H9 (cell line): ENCODE results near the gene FBXO28. TPM values are rescaled to one million over a fixed set of nuclear protein-coding genes. Genes with fewer than 3 reads are reported as not detected.

Experiments
- DNase-seq: peaks from one replicate; pipeline ENCODE4 v3.0.0-alpha.2; 2017
- H2AFZ ChIP-seq: one replicate; pipeline ENCODE4 v1.6.1; 2013; ENCODE audit warnings: mild to moderate bottlenecking, low read length, control low read depth, moderate library complexity
- H2AK5ac ChIP-seq: 2 replicates; pipeline ENCODE4 v1.6.1; 2013; ENCODE audit warnings: low read length, control low read depth, mixed read lengths; ENCODE audit not compliant: insufficient read length
- H2BK120ac ChIP-seq: one replicate; pipeline ENCODE4 v1.6.1; 2013; ENCODE audit warnings: low read depth, mild to moderate bottlenecking, low read length, control low read depth, inconsistent platforms; ENCODE audit not compliant: poor library complexity, severe bottlenecking
- H2BK12ac ChIP-seq: 2 replicates; pipeline ENCODE4 v1.6.1; 2013; ENCODE audit warnings: low read length, control low read depth, mixed read lengths, low read depth; ENCODE audit not compliant: insufficient read length
- H2BK15ac ChIP-seq: 2 replicates; pipeline ENCODE4 v1.6.1; 2013; ENCODE audit warnings: low read depth, low read length, control low read depth
- H2BK20ac ChIP-seq: one replicate; pipeline ENCODE4 v1.6.1; 2013; ENCODE audit warnings: low read depth, mild to moderate bottlenecking, low read length, control low read depth, inconsistent platforms; ENCODE audit not compliant: poor library complexity, severe bottlenecking
- H2BK5ac ChIP-seq: 2 replicates; pipeline ENCODE4 v1.6.1; 2013; ENCODE audit warnings: low read length, control low read depth, mixed read lengths; ENCODE audit not compliant: insufficient read length
- H3K14ac ChIP-seq: 2 replicates; pipeline ENCODE4 v1.6.1; 2013; ENCODE audit warnings: low read length, control low read depth; ENCODE audit not compliant: insufficient read depth
- H3K18ac ChIP-seq: 2 replicates; pipeline ENCODE4 v1.6.1; 2013; ENCODE audit warnings: low read depth, mild to moderate bottlenecking, mixed read lengths, low read length, control low read depth; ENCODE audit not compliant: insufficient read length
- H3K23ac ChIP-seq: 2 replicates; pipeline ENCODE4 v1.6.1; 2013; ENCODE audit warnings: low read length, control low read depth, mixed read lengths, low read depth; ENCODE audit not compliant: insufficient read length
- H3K23me2 ChIP-seq: 2 replicates; pipeline ENCODE4 v1.6.1; 2013; ENCODE audit warnings: low read depth, mild to moderate bottlenecking, mixed read lengths, low read length, control low read depth; ENCODE audit not compliant: insufficient read length, poor library complexity, severe bottlenecking
- H3K27ac ChIP-seq: 2 replicates; pipeline ENCODE4 v1.5.1; 2013; ENCODE audit warnings: low read length, control low read depth, mixed read lengths, low read depth; ENCODE audit not compliant: insufficient read length
- H3K27me3 ChIP-seq: 2 replicates; pipeline ENCODE4 v1.6.1; 2013; ENCODE audit warnings: low read length, control low read depth, inconsistent platforms; ENCODE audit not compliant: insufficient read depth
- H3K4ac ChIP-seq: 2 replicates; pipeline ENCODE4 v1.6.1; 2013; ENCODE audit warnings: low read depth, mild to moderate bottlenecking, control low read depth, inconsistent platforms, low read length, moderate library complexity
- H3K4me1 ChIP-seq: 2 replicates; pipeline ENCODE4 v1.6.1; 2013; ENCODE audit warnings: low read length, control low read depth, inconsistent platforms; ENCODE audit not compliant: insufficient read depth
- H3K4me2 ChIP-seq: 2 replicates; pipeline ENCODE4 v1.6.1; 2013; ENCODE audit warnings: low read length, control low read depth, mixed read lengths; ENCODE audit not compliant: insufficient read length, insufficient read depth
- H3K56ac ChIP-seq: 2 replicates; pipeline ENCODE4 v1.6.1; 2013; ENCODE audit warnings: low read depth, mild to moderate bottlenecking, mixed read lengths, low read length, control low read depth; ENCODE audit not compliant: insufficient read length
- H3K79me1 ChIP-seq: 2 replicates; pipeline ENCODE4 v1.6.1; 2013; ENCODE audit warnings: low read depth, mild to moderate bottlenecking, moderate library complexity, low read length, control low read depth, inconsistent platforms; ENCODE audit not compliant: insufficient read depth, poor library complexity, severe bottlenecking
- H3K79me2 ChIP-seq: 2 replicates; pipeline ENCODE4 v1.6.1; 2013; ENCODE audit warnings: low read length, control low read depth, inconsistent platforms; ENCODE audit not compliant: insufficient read depth
- H3K9ac ChIP-seq: 2 replicates; pipeline ENCODE4 v1.6.1; 2013; ENCODE audit warnings: low read length, control low read depth, mixed read lengths; ENCODE audit not compliant: insufficient read length; ENCODE audit errors: extremely low read depth
- H3K9me3 ChIP-seq: one replicate; pipeline ENCODE4 v1.6.1; 2013; ENCODE audit warnings: low read depth, low read length, inconsistent platforms; ENCODE audit not compliant: control insufficient read depth
- H3T11ph ChIP-seq: one replicate; pipeline ENCODE4 v1.6.1; 2013; ENCODE audit warnings: mild to moderate bottlenecking, low read length, control low read depth, inconsistent platforms
- H4K20me1 ChIP-seq: one replicate; pipeline ENCODE4 v1.6.1; 2013; ENCODE audit not compliant: control insufficient read depth, insufficient read length, insufficient read depth
- H4K5ac ChIP-seq: 2 replicates; pipeline ENCODE4 v1.6.1; 2013; ENCODE audit warnings: low read depth, mild to moderate bottlenecking, mixed read lengths, low read length, control low read depth; ENCODE audit not compliant: insufficient read length
- H4K8ac ChIP-seq: replicated peaks from 2 replicates; pipeline ENCODE4 v1.6.1; 2013; ENCODE audit warnings: low read length, control low read depth, mixed read lengths, low read depth; ENCODE audit not compliant: insufficient read length
- H4K91ac ChIP-seq: 2 replicates; pipeline ENCODE4 v1.6.1; 2013; ENCODE audit warnings: low read depth, mild to moderate bottlenecking, moderate library complexity, mixed read lengths, low read length, control low read depth; ENCODE audit not compliant: insufficient read length
- H3K27ac Mint-ChIP-seq, 3 experiments: 2 replicates in 2 of 3; 3 replicates in 1 of 3; pipeline ENCODE4 v1.8.0; 2020 to 2021; ENCODE audit warnings: mixed read lengths in 3 of 3, mild to moderate bottlenecking in 1 of 3, moderate library complexity in 1 of 3
- H3K27me3 Mint-ChIP-seq: 2 replicates; pipeline ENCODE4 v1.8.0; 2021; ENCODE audit warnings: low read depth, mild to moderate bottlenecking, moderate library complexity, mixed read lengths
- H3K36me3 Mint-ChIP-seq, 3 experiments: 2 replicates in 2 of 3; 3 replicates in 1 of 3; pipeline ENCODE4 v1.8.0; 2020 to 2021; ENCODE audit warnings: low read depth in 3 of 3, mixed read lengths in 3 of 3; ENCODE audit not compliant: insufficient read depth in 1 of 3
- H3K4me1 Mint-ChIP-seq, 2 experiments: 2 replicates each; pipeline ENCODE4 v1.8.0; 2020; ENCODE audit warnings: mixed read lengths in 2 of 2
- H3K4me3 Mint-ChIP-seq, 2 experiments: 2 replicates in 1 of 2; 3 replicates in 1 of 2; pipeline ENCODE4 v1.8.0; 2020 to 2021; ENCODE audit warnings: mild to moderate bottlenecking in 2 of 2, mixed read lengths in 2 of 2, moderate library complexity in 1 of 2
- H3K9me3 Mint-ChIP-seq, 2 experiments: 2 replicates in 1 of 2; 3 replicates in 1 of 2; pipeline ENCODE4 v1.8.0; 2020; ENCODE audit warnings: mild to moderate bottlenecking in 2 of 2, mixed read lengths in 2 of 2, moderate library complexity in 1 of 2
- CTCF ChIP-seq: fragments of 200-600 bp; sonication (generic); conservative IDR thresholded peaks from 3 replicates; pipeline ENCODE4 v1.8.0; 2021; ENCODE audit warnings: antibody characterized with exemption, mild to moderate bottlenecking
- WGBS: extraction: QIAGEN DNeasy Blood & Tissue Kit; methylation state at CpG from one replicate; pipeline ENCODE4 v1.1.7; 2013; ENCODE audit warnings: missing lambda C conversion rate, low lambda C conversion rate, mixed read lengths; ENCODE audit not compliant: insufficient read length; ENCODE audit errors: extremely low coverage; 5-methylcytosine and 5-hydroxymethylcytosine counted together
- total RNA-seq: library from RNA; stranded (reverse); gene quantifications from 2 replicates; pipeline ENCODE4 v1.2.1, GENCODE V29; 2021

The FBXO28 gene
- total RNA-seq, 1 experiment from 2014 or later: 55.0 TPM

GRCh38 chr1:224203243-224204016, 89.5 kb downstream of the FBXO28 start:
- H2BK12ac ChIP-seq: no peak overlapping the region
- Mint-ChIP-seq H3K9me3 (no peaks in the 10 kb centered on the region), H3K27ac (peak overlapping the region; percentile 90 to 99 (median 98)), H3K36me3 (peaks cover 0 to under 1% (median 0%) of the 10 kb centered on the region in 3 experiments; a peak in 1 of 7 replicates), H3K4me3 (peak overlapping the region in 1 of 2 experiments; percentile 58; a peak in 1 of 5 replicates), H3K27me3 (no peaks in the 10 kb centered on the region), H3K4me1 (peaks cover 20 to 35% of the 10 kb centered on the region in 2 experiments)
- peak overlapping the region; percentile 72 for H2AFZ ChIP-seq
- peak; percentile 67 for DNase-seq
- no peak overlapping the region for H2AK5ac ChIP-seq
- no peaks in the 10 kb centered on the region for H3K79me1 ChIP-seq
- no peak overlapping the region for H4K8ac ChIP-seq
- H3K27ac ChIP-seq: no peak overlapping the region
- H3K27me3 ChIP-seq: no peaks in the 10 kb centered on the region
- no peak overlapping the region; the same call in 1 of the 2 replicates for H2BK15ac ChIP-seq
- no peak overlapping the region for H2BK20ac ChIP-seq
- H3K18ac ChIP-seq: peak overlapping the region; percentile 51
- H3K56ac ChIP-seq: no peak overlapping the region
- no peak overlapping the region for H2BK120ac ChIP-seq
- H3K4ac ChIP-seq: no peak overlapping the region
- WGBS: no CpG with 5 or more reads among the region's 8 CpGs
- H3K23me2 ChIP-seq: no peaks in the 10 kb centered on the region
- peak overlapping the region; percentile 48; the same call in 1 of the 2 replicates for H3K14ac ChIP-seq
- H2BK5ac ChIP-seq: no peak overlapping the region
- no peaks in the 10 kb centered on the region for H3K9me3 ChIP-seq
- no peak overlapping the region for H3T11ph ChIP-seq
- no peak overlapping the region for H3K9ac ChIP-seq
- no peak for TF ChIP-seq CTCF
- no peak overlapping the region for H3K23ac ChIP-seq
- no peak overlapping the region for H4K5ac ChIP-seq
- peaks cover 3% of the 10 kb centered on the region; the same call in 1 of the 2 replicates for H3K4me1 ChIP-seq
- no peaks in the 10 kb centered on the region for H4K20me1 ChIP-seq
- no peaks in the 10 kb centered on the region for H3K79me2 ChIP-seq
- H4K91ac ChIP-seq: no peak overlapping the region
- H3K4me2 ChIP-seq: no peak overlapping the region
